Skeletal muscle cell (primary cell): ENCODE measurements around the gene IMMP2L.

Source experiments
- DNase-seq: peaks from one replicate; pipeline ENCODE4 v3.0.0-alpha.2; 2010; ENCODE audit warnings: low read depth
- H3K4me3 ChIP-seq: 2 replicates; pipeline ENCODE4 v1.5.1; 2011; ENCODE audit warnings: low read depth, mild to moderate bottlenecking, control low read depth, low read length, moderate library complexity

The IMMP2L gene

GRCh38 chr7:111410899-111411298 lies 151.4 kb downstream of the IMMP2L start:
- no peak overlapping the region for H3K4me3 ChIP-seq
- no peak for DNase-seq

GRCh38 chr7:111409714-111410422 lies 152.4 kb downstream of the IMMP2L start:
- peak; percentile 36 for DNase-seq
- no peak overlapping the region for H3K4me3 ChIP-seq

GRCh38 chr7:111408724-111409123 lies 153.6 kb downstream of the IMMP2L start:
- DNase-seq = no peak
- H3K4me3 ChIP-seq = no peak overlapping the region

GRCh38 chr7:111407258-111407657 lies 155.0 kb downstream of the IMMP2L start:
- no peak overlapping the region for H3K4me3 ChIP-seq
- no peak for DNase-seq

GRCh38 chr7:111405621-111406020 lies 156.7 kb downstream of the IMMP2L start:
- DNase-seq = no peak
- no peak overlapping the region for H3K4me3 ChIP-seq

GRCh38 chr7:111401516-111401915 lies 160.8 kb downstream of the IMMP2L start:
- DNase-seq = no peak
- no peak overlapping the region for H3K4me3 ChIP-seq

GRCh38 chr7:111400088-111400487 lies 162.2 kb downstream of the IMMP2L start:
- H3K4me3 ChIP-seq = no peak overlapping the region
- DNase-seq = no peak

GRCh38 chr7:111394891-111395290 lies 167.4 kb downstream of the IMMP2L start:
- H3K4me3 ChIP-seq = no peak overlapping the region
- DNase-seq = no peak

GRCh38 chr7:111393011-111393754 lies 169.1 kb downstream of the IMMP2L start:
- H3K4me3 ChIP-seq = no peak overlapping the region
- DNase-seq = peak; percentile 35

GRCh38 chr7:111392294-111392693 lies 170.0 kb downstream of the IMMP2L start:
- H3K4me3 ChIP-seq = no peak overlapping the region
- DNase-seq = no peak

GRCh38 chr7:111390000-111390399 lies 172.3 kb downstream of the IMMP2L start:
- no peak overlapping the region for H3K4me3 ChIP-seq
- no peak for DNase-seq

GRCh38 chr7:111388912-111389311 lies 173.4 kb downstream of the IMMP2L start:
- DNase-seq = no peak
- no peak overlapping the region for H3K4me3 ChIP-seq

- no peak overlapping the region for H3K4me3 ChIP-seq
- DNase-seq = no peak
Measured at GRCh38 chr7:111388016-111388415, 174.3 kb downstream of the IMMP2L start.

GRCh38 chr7:111384065-111384891 lies 178.0 kb downstream of the IMMP2L start:
- H3K4me3 ChIP-seq = no peak overlapping the region
- no peak for DNase-seq

- no peak for DNase-seq
- no peak overlapping the region for H3K4me3 ChIP-seq
Measured at GRCh38 chr7:111383133-111383532, 179.2 kb downstream of the IMMP2L start.

- H3K4me3 ChIP-seq = no peak overlapping the region
- DNase-seq = no peak
Measured at GRCh38 chr7:111381590-111381989, 180.7 kb downstream of the IMMP2L start.

- H3K4me3 ChIP-seq = no peak overlapping the region
- DNase-seq = no peak
Measured at GRCh38 chr7:111380945-111381344, 181.3 kb downstream of the IMMP2L start.

- DNase-seq = no peak
Measured at GRCh38 chr7:111374027-111374426, 188.3 kb downstream of the IMMP2L start.

GRCh38 chr7:111371437-111371836 lies 190.9 kb downstream of the IMMP2L start:
- DNase-seq = no peak
- no peak overlapping the region for H3K4me3 ChIP-seq

More at GRCh38 chr7:111374027-111374426, 188.3 kb downstream of the IMMP2L start:
- H3K4me3 ChIP-seq = no peak overlapping the region

- no peak overlapping the region for H3K4me3 ChIP-seq
- DNase-seq = no peak
Measured at GRCh38 chr7:111370002-111370401, 192.3 kb downstream of the IMMP2L start.
